Measurements from ENCODE around the gene ACD.

Gene ACD

DNA sequence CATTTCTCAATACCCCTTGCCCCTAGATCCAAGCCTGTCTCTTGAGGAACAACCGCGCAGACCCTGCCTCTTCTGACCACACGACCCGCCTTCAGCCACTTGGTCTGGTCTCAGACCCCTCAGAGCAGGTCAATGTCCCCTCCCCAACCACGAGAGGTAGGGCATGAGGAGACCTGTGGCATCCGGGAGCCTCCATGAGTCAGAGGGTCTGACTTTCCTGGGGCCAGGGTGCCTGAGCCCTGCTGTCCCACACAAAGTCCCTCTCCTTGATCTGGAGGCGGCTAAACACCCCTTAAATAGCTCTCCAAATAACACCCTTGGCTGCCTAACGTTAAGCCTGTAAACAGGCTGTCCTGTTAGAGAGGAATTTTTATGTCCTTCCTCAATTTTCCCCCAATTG lies 10.0 kb downstream of the ACD start:
- no peak for DNase-seq (ENCODE audit: insufficient read length, low spot score)
- FAIRE-seq: no peak
- TF ChIP-seq, protein P1, sequence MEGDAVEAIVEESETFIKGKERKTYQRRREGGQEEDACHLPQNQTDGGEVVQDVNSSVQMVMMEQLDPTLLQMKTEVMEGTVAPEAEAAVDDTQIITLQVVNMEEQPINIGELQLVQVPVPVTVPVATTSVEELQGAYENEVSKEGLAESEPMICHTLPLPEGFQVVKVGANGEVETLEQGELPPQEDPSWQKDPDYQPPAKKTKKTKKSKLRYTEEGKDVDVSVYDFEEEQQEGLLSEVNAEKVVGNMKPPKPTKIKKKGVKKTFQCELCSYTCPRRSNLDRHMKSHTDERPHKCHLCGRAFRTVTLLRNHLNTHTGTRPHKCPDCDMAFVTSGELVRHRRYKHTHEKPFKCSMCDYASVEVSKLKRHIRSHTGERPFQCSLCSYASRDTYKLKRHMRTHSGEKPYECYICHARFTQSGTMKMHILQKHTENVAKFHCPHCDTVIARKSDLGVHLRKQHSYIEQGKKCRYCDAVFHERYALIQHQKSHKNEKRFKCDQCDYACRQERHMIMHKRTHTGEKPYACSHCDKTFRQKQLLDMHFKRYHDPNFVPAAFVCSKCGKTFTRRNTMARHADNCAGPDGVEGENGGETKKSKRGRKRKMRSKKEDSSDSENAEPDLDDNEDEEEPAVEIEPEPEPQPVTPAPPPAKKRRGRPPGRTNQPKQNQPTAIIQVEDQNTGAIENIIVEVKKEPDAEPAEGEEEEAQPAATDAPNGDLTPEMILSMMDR (IDR thresholded peaks at IDR 0.05; ENCODE audit: insufficient read depth, missing control alignments): no peak

GRCh38 chr16:67649494-67649931 lies 10.5 kb downstream of the ACD start:
- no peak for FAIRE-seq
- TF ChIP-seq, protein P1 (IDR thresholded peaks at IDR 0.05; ENCODE audit: insufficient read depth, missing control alignments): no peak
- no peak for DNase-seq (ENCODE audit: insufficient read length, low spot score)

GRCh38 chr16:67648764-67649407 lies 11.2 kb downstream of the ACD start:
- DNase-seq (ENCODE audit: insufficient read length, low spot score) (no peak), FAIRE-seq (no peak)
- TF ChIP-seq, protein P1 (IDR thresholded peaks at IDR 0.05; ENCODE audit: insufficient read depth, missing control alignments): no peak

DNA sequence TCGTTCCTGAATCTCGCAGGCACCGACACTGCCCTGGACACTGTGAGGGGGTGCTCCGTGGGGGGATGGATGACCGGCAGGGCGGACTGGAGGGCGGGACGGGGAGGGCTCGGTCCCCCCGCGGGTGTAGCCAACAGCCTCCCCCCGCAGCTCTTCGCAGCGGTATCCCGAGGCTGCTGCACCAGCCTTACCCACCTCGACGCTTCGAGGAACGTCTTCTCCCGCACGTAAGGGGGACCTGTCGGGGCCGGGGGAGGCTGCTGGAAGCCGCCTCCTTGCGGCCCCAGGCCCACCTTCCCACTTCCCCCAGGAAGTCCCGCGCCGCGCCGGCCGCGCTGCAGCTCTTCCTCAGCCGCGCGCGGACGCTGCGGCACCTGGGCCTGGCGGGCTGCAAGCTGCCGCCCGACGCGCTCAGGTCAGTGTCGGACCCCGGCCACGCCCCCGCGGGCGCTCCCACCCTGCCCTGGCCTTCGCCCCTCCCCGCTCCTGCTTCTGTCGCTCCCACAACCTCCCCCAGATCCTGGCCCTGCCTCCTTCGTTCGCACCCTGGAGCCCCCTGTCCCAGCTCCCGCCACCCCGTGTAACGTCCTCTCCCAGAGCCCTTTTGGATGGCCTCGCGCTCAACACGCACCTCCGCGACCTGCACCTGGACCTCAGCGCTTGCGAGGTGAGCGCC lies 11.8 kb downstream of the ACD start:
- TF ChIP-seq, protein P1 (IDR thresholded peaks at IDR 0.05; ENCODE audit: insufficient read depth, missing control alignments): no peak
- FAIRE-seq (no peak), DNase-seq (ENCODE audit: insufficient read length, low spot score) (no peak)

DNA sequence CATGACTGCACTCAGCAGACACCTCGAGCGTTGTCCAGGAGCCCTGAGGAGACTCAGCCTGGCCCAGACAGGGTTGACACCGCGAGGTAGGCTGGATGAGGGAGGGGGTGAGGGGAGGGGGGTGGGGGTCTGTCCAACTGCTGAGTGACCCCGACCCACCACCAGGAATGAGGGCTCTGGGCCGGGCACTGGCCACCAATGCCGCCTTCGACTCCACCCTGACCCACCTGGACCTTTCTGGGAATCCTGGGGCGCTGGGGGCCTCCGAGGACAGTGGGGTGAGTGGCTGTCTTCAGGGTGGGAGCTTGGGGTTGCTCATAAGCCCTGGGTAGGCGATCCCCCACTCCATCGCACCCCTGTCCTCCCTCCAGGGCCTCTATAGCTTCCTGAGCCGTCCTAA lies 12.4 kb downstream of the ACD start:
- TF ChIP-seq, protein P1 (IDR thresholded peaks at IDR 0.05; ENCODE audit: insufficient read depth, missing control alignments): no peak
- FAIRE-seq (no peak), DNase-seq (ENCODE audit: insufficient read length, low spot score) (no peak)

- TF ChIP-seq, protein P1 (IDR thresholded peaks at IDR 0.05; ENCODE audit: insufficient read depth, missing control alignments): no peak
- DNase-seq (ENCODE audit: insufficient read length, low spot score) (no peak), FAIRE-seq (no peak)
These were observed 12.9 kb downstream of the ACD start for GRCh38 chr16:67647111-67647651.

Measured in D721Med (cell line).